ENCODE results near the gene ZNF267. TPM values are rescaled to one million over a fixed set of nuclear protein-coding genes. Genes with fewer than 3 reads are reported as not detected.

ZNF267 gene
- total RNA-seq, 4 donors from 2014 or later: 7.8 to 12.2 (median 10.7) TPM

DNA sequence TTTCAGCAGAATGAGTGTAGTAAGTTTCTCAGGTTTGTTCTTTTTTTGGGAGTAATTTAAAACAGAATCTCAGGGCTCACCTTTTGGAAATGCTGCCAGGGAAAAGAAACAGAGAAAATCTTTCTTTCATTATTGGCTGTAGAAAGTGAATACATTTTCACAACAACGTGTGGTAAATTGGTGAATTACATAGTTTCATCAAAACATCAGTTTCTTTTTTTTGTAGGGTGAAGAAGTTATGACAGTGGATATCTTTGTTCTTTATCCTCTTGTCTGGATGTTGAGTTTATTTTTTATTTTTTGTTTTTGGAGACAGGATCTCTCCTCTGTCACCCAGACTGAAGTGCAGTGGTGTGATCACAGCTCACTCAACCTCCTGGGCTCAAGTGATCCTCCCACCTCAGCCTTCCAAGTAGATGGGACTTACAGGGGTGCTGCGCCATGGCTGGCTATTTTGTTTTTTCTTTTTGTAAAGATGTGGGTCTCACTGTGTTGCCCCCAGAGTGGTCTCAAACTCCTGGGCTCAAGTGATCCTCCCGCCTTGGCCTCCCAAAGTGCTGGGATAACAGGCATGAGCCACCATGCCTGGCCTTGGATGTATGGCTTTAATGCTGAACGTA lies 2.4 kb downstream of the ZNF267 start:
- WGBS, 2 donors: 68 to 72% methylated on average over 4 of the region's 4 CpGs
- no peak overlapping the region for H3K4me3 ChIP-seq (ENCODE audit: low read depth, poor library complexity, severe bottlenecking)
- DNase-seq (ENCODE audit: low spot score in 2 of 2): no peak
- TF ChIP-seq, protein P1, sequence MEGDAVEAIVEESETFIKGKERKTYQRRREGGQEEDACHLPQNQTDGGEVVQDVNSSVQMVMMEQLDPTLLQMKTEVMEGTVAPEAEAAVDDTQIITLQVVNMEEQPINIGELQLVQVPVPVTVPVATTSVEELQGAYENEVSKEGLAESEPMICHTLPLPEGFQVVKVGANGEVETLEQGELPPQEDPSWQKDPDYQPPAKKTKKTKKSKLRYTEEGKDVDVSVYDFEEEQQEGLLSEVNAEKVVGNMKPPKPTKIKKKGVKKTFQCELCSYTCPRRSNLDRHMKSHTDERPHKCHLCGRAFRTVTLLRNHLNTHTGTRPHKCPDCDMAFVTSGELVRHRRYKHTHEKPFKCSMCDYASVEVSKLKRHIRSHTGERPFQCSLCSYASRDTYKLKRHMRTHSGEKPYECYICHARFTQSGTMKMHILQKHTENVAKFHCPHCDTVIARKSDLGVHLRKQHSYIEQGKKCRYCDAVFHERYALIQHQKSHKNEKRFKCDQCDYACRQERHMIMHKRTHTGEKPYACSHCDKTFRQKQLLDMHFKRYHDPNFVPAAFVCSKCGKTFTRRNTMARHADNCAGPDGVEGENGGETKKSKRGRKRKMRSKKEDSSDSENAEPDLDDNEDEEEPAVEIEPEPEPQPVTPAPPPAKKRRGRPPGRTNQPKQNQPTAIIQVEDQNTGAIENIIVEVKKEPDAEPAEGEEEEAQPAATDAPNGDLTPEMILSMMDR (IDR thresholded peaks at IDR 0.05): no peak
- TF ChIP-seq POLR2A (IDR thresholded peaks at IDR 0.05): no peak
- intact Hi-C loops (cut with DNase I; ENCODE audit: low total_unique reads): no loop called here

DNA sequence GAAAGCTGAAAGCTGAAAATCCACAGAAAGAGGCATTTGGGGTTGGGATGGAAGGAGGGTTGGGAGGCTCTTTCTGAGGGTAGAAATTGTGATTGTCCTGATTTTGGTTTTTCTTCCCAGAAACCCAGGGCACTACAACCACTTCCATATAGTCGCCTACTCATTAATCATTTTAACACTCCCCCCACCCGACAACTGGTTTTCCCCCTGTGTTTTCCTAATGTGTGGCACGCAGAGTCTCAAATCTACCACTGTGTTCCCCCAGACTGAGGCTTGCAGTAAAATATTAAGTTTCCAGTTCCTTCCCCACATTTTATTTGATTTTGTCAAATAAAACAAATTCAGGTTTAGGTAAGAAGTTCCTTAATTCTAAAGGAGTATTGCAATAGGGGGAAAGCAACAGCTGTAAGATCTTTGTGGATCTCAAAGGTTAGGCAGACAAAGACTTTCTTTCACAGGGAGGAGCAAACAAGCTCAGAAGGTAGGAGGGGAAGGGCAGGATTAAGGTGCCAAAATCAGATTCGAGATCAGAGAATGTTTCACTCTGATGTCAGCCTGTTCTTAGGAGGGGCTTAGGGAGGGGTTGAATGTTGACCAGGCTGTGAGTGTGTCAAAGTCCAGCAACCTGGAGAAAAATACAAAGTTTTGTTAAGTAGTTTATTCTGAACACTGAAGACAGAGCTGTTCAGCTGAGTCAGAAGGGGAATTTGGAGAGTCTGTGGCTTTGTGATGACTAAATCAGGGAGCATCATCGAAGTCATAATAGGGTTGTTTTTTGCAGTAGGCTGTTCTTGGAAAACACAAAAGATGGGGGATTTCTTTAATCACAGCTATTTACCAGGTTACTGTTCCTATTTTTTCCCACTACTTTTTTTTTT lies 3.6 kb downstream of the ZNF267 start:
- no peak for TF ChIP-seq POLR2A (IDR thresholded peaks at IDR 0.05)
- TF ChIP-seq, protein P1 (IDR thresholded peaks at IDR 0.05): no peak
- H3K4me3 ChIP-seq (ENCODE audit: low read depth, poor library complexity, severe bottlenecking): no peak overlapping the region
- 29 to 36% methylated on average over 5 of the region's 5 CpGs for WGBS, 2 donors
- no peak for DNase-seq (ENCODE audit: low spot score in 2 of 2)
- intact Hi-C loops (cut with DNase I; ENCODE audit: low total_unique reads): no loop called here

GRCh38 chr16:31877876-31878642 lies 4.5 kb downstream of the ZNF267 start:
- DNase-seq (ENCODE audit: low spot score in 2 of 2): no peak
- TF ChIP-seq, protein P1 (IDR thresholded peaks at IDR 0.05): no peak
- no peak for TF ChIP-seq POLR2A (IDR thresholded peaks at IDR 0.05)
- intact Hi-C loops (cut with DNase I; ENCODE audit: low total_unique reads): no loop called here
- H3K4me3 ChIP-seq (ENCODE audit: low read depth, poor library complexity, severe bottlenecking): no peak overlapping the region
- WGBS, 2 donors: 73 to 84% methylated on average over 9 of the region's 9 CpGs

DNA sequence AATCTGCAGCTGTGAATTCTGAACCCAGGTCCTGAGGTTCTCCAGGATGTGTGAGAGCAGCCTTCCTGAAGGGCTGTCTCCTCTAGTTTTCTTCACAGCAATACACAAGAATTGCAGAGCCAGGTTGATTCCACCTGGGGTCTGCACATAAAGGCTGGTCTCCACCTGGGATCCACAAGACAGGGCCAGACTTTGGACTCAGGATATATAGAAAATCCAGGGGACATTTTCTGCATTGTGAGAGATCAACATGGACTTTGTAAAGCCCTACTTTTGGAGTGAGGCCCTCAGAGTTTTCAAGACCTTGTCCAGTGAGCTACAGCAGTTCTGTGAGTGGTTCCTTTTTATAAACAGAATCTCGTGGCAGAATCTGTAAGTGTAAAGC lies 6.3 kb downstream of the ZNF267 start:
- intact Hi-C loops (cut with DNase I; ENCODE audit: low total_unique reads): no loop called here
- no peak for DNase-seq (ENCODE audit: low spot score in 2 of 2)
- TF ChIP-seq, protein P1 (IDR thresholded peaks at IDR 0.05): no peak
- TF ChIP-seq POLR2A (IDR thresholded peaks at IDR 0.05): no peak
- WGBS, 2 donors: 22 to 29% methylated on average over 1 of the region's 1 CpG
- no peak overlapping the region for H3K4me3 ChIP-seq (ENCODE audit: low read depth, poor library complexity, severe bottlenecking)

DNA sequence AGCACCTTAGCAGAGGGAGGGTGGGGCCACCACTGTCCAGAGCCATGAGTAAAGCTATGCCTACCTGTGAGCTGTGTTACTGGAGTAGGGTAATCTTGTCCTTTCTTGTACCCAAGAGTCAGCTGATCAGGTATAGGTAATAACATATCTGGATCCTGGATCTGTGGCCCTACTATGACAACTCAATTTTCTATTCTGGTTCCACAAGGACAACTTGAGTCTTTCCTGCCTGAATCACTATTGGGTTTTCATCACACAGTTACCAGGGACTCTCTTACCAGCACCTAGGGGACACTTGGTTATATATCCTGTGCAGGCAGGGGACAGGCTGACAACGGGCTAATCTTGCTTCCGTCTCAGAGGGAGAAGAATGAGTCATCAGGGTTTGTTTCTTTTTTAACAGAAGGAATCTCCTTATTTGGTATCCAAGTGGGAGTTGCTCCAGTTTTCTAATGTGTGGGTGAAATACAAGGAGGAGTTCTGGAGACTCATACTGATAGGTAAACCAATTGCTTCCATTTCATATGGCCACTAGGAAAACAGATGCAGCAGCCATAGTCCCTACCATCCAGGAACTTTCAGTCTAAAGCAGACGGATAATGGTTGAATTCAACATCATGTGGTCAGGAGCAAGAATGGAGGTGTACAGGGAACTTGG lies 6.8 kb downstream of the ZNF267 start:
- 25 to 29% methylated on average over 3 of the region's 3 CpGs for WGBS, 2 donors
- no peak for TF ChIP-seq POLR2A (IDR thresholded peaks at IDR 0.05)
- TF ChIP-seq, protein P1 (IDR thresholded peaks at IDR 0.05): no peak
- no peak overlapping the region for H3K4me3 ChIP-seq (ENCODE audit: low read depth, poor library complexity, severe bottlenecking)
- DNase-seq (ENCODE audit: low spot score in 2 of 2): no peak
- intact Hi-C loops (cut with DNase I; ENCODE audit: low total_unique reads): no loop called here

All from lower leg skin (tissue), 4 donors.